Retina (tissue), 1 donor: ENCODE results near the gene PTP4A2.

ENCODE experiments used
- DNase-seq: peaks from one replicate; pipeline ENCODE4 v3.0.0-alpha.2; 2016

PTP4A2 gene

GRCh38 chr1:31938184-31938975, at the start of gene PTP4A2:
Gene PTP4A2, minus strand, starts transcription at chr1:31938368. Its CDS starts 19,303 bp downstream, at chr1:31919065.
- DNase-seq: peak; percentile 94

- peak; percentile 88 for DNase-seq
Observed at GRCh38 chr1:31987135-31987619, 49.0 kb upstream of the PTP4A2 start.

- DNase-seq: no peak
Observed at GRCh38 chr1:31985430-31985829, 47.3 kb upstream of the PTP4A2 start.

- no peak for DNase-seq
Observed at GRCh38 chr1:31984419-31985347, 46.5 kb upstream of the PTP4A2 start.

- no peak for DNase-seq
Observed at GRCh38 chr1:31981972-31982371, 43.8 kb upstream of the PTP4A2 start.

- DNase-seq: no peak
Observed at GRCh38 chr1:31981456-31981839, 43.3 kb upstream of the PTP4A2 start.

- no peak for DNase-seq
Observed at GRCh38 chr1:31980835-31981455, 42.8 kb upstream of the PTP4A2 start.

GRCh38 chr1:31978843-31979400, 40.8 kb upstream of the PTP4A2 start:
- no peak for DNase-seq

GRCh38 chr1:31977385-31978131, 39.4 kb upstream of the PTP4A2 start:
- peak; percentile 19 for DNase-seq

GRCh38 chr1:31976401-31976800, 38.2 kb upstream of the PTP4A2 start:
- DNase-seq: no peak

- no peak for DNase-seq
Observed at GRCh38 chr1:31970873-31971272, 32.7 kb upstream of the PTP4A2 start.

GRCh38 chr1:31961536-31961935, 23.4 kb upstream of the PTP4A2 start:
- DNase-seq: no peak

GRCh38 chr1:31959521-31960340, 21.6 kb upstream of the PTP4A2 start:
- no peak for DNase-seq

- no peak for DNase-seq
Observed at GRCh38 chr1:31957701-31958674, 19.8 kb upstream of the PTP4A2 start.

GRCh38 chr1:31955917-31956736, 18.0 kb upstream of the PTP4A2 start:
- peak; percentile 17 for DNase-seq

- DNase-seq: no peak
Observed at GRCh38 chr1:31954607-31955283, 16.6 kb upstream of the PTP4A2 start.

- DNase-seq: no peak
Observed at GRCh38 chr1:31952825-31953220, 14.7 kb upstream of the PTP4A2 start.

GRCh38 chr1:31951276-31951675, 13.1 kb upstream of the PTP4A2 start:
- DNase-seq: no peak
